Bronchial epithelial cell (primary cell): ENCODE results near the gene DTX4. TPM values are rescaled to one million over a fixed set of nuclear protein-coding genes. Genes with fewer than 3 reads are reported as not detected.

Experiments used
- DNase-seq: peaks from one replicate; pipeline ENCODE4 v3.0.0-alpha.2; 2010; ENCODE audit warnings: low read depth
- FAIRE-seq: peaks from 2 replicates; lab custom pipeline; 2011; peaks lifted over from hg19 to GRCh38; lab: Jason Lieb, UNC
- H3K27me3 ChIP-seq: 2 replicates; pipeline ENCODE4 v1.5.1; 2011; ENCODE audit warnings: low read length; ENCODE audit not compliant: control insufficient read depth, insufficient read depth
- H3K36me3 ChIP-seq: 2 replicates; pipeline ENCODE4 v1.5.1; 2011; ENCODE audit warnings: low read length; ENCODE audit not compliant: control insufficient read depth, insufficient read depth
- H3K4me3 ChIP-seq: 2 replicates; pipeline ENCODE4 v1.5.1; 2011; ENCODE audit warnings: mild to moderate bottlenecking, low read depth, low read length, control low read depth
- CTCF ChIP-seq: IDR thresholded peaks from 2 replicates; pipeline ENCODE4 v1.5.1; 2011; ENCODE audit warnings: mild to moderate bottlenecking, moderate library complexity, low read length, control low read depth, inconsistent platforms; ENCODE audit not compliant: insufficient read depth, severe bottlenecking
- total RNA-seq: library from RNA; depleted of rRNA; stranded (reverse); fragments of >200 nt; gene quantifications from 2 replicates; pipeline ENCODE4 v1.2.1, GENCODE V29; 2014

DTX4 gene
- total RNA-seq, 1 donor from 2014 or later, result 2.4 TPM

GRCh38 chr11:59164028-59164427, 7.9 kb upstream of the DTX4 start:
- H3K36me3 ChIP-seq, result no peaks in the 10 kb centered on the region
- FAIRE-seq, result no peak
- H3K4me3 ChIP-seq, result no peak overlapping the region
- DNase-seq, result no peak
- no peaks in the 10 kb centered on the region for H3K27me3 ChIP-seq
- TF ChIP-seq CTCF, result no peak

DNA sequence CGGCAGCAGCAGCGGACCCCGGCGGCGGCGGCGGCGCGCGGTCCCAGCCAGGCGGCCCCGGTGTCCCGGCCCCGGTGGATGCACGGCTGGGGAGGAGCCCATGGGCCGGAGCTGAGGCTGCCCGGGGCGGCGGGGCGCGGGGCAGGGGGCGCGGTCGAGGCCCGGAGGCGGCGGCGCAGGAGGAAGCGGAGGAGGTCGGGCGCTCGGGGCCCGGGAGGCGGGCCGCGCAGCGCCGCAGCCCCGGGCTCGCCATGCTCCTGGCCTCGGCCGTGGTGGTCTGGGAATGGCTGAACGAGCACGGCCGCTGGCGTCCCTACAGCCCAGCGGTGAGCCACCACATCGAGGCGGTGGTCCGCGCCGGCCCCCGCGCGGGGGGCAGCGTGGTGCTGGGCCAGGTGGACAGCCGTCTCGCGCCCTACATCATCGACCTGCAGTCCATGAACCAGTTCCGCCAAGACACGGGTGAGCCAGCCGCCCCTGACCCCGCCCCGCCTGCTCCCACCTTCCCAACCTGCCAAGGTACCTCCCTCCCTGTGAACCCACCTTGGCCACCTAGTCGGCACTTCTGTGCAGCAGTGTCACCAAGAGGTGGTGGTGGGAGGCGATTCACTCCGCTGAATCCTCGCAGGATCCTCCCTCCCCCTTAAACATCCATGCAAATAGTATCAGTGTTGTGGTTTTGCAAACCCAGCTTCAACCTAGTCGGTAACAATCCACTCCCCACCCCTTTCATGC, 580 bp downstream of the DTX4 start:
- H3K27me3 ChIP-seq, result no peaks in the 10 kb centered on the region
- no peak for TF ChIP-seq CTCF
- DNase-seq (no peak), FAIRE-seq (no peak)
- peak overlapping the region; percentile 66 for H3K4me3 ChIP-seq
- peaks cover 5% of the 10 kb centered on the region for H3K36me3 ChIP-seq

GRCh38 chr11:59173080-59173963, 1.4 kb downstream of the DTX4 start:
- no peaks in the 10 kb centered on the region for H3K27me3 ChIP-seq
- H3K36me3 ChIP-seq, result peaks cover 6% of the 10 kb centered on the region
- peak overlapping the region; percentile 66 for H3K4me3 ChIP-seq
- DNase-seq (peak; percentile 35), FAIRE-seq (no peak)
- no peak for TF ChIP-seq CTCF

DNA sequence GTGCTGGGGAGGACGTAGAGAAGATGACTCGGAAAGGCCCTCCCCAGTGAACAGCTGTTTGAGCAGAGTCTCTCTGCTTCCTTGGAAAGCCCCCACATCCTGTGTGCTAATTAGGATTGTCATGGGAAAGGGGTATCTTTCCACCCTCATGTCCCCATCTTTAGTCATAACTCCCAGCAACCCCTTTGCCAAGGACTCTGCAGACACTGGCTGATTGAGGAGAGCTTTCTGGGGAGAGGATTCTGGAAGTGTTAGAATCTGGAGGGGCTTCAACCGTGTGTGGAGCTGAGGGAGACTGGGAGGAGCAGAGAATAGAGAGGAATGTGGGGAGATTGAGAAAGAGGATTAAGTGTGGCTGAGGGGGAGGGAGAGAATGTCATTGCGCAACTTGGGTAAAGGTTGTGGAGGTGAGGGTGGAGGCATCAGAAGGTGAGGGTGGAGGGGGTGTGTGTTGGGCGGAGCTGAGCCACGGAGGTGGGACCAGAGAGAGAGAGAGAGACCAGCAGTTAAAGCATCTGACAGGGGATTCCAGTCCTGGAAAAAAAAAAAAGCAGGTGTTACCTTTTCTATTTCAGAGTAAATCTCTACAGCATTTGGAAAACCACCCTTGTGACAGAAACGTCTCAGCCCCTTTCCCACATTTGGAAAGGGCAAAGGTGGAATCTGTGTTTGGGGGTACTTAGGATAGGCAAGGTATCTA, 2.2 kb downstream of the DTX4 start:
- peak; percentile 86 for DNase-seq
- Histone ChIP-seq H3K27me3 (no peaks in the 10 kb centered on the region), H3K36me3 (peaks cover 6% of the 10 kb centered on the region), H3K4me3 (peak overlapping the region; percentile 66)
- no peak for FAIRE-seq
- TF ChIP-seq CTCF, result no peak

GRCh38 chr11:59174664-59175033, 2.7 kb downstream of the DTX4 start:
- no peak overlapping the region for H3K4me3 ChIP-seq
- DNase-seq, result peak; percentile 96

More at GRCh38 chr11:59174664-59175033, 2.7 kb downstream of the DTX4 start:
- no peak for TF ChIP-seq CTCF
- no peaks in the 10 kb centered on the region for H3K27me3 ChIP-seq
- H3K36me3 ChIP-seq, result peaks cover 6% of the 10 kb centered on the region
- peak; percentile 99 for FAIRE-seq
